Upper lobe of left lung (tissue), 4 donors: ENCODE data around the gene POMGNT2.

Source experiments
- POLR2A ChIP-seq, 4 donors: fragments of 450-650 bp; IDR thresholded peaks; one replicate each; pipeline ENCODE4 v1.5.1; 2016 to 2017; ENCODE audit warnings: antibody characterized with exemption in 4 of 4, mild to moderate bottlenecking in 2 of 4
- TF ChIP-seq, protein P1 (sequence below), 6 experiments: fragments of 450-650 bp in 4 of 6; fragments of 200-600 bp in 2 of 6; sonication (generic) in 2 of 6; IDR thresholded peaks; one replicate each; pipeline ENCODE4 v1.5.1; 2016 to 2019; ENCODE audit warnings: antibody characterized with exemption in 6 of 6

GRCh38 chr3:43152649-43153048 lies 46.8 kb upstream of the POMGNT2 start:
- TF ChIP-seq, protein P1, sequence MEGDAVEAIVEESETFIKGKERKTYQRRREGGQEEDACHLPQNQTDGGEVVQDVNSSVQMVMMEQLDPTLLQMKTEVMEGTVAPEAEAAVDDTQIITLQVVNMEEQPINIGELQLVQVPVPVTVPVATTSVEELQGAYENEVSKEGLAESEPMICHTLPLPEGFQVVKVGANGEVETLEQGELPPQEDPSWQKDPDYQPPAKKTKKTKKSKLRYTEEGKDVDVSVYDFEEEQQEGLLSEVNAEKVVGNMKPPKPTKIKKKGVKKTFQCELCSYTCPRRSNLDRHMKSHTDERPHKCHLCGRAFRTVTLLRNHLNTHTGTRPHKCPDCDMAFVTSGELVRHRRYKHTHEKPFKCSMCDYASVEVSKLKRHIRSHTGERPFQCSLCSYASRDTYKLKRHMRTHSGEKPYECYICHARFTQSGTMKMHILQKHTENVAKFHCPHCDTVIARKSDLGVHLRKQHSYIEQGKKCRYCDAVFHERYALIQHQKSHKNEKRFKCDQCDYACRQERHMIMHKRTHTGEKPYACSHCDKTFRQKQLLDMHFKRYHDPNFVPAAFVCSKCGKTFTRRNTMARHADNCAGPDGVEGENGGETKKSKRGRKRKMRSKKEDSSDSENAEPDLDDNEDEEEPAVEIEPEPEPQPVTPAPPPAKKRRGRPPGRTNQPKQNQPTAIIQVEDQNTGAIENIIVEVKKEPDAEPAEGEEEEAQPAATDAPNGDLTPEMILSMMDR (IDR thresholded peaks at IDR 0.05), result no peak
- no peak for TF ChIP-seq POLR2A (IDR thresholded peaks at IDR 0.05)
